IMR-90 (cell line): Measurements from ENCODE around the gene PAEP. TPM values are rescaled to one million over a fixed set of nuclear protein-coding genes. Genes with fewer than 3 reads are reported as not detected.

Experiments
- ATAC-seq: fragments of 200-7000 bp; cut with Tn5 transposase; 2 replicates; pipeline ENCODE4 v1.9.1; 2020; ENCODE audit warnings: low read depth, mild to moderate bottlenecking, moderate library complexity
- BruUV-seq: library from RNA; stranded (reverse); fragments of 400-500 nt; replicated peaks from 2 replicates; lab custom pipeline; 2021; lab: Mats Ljungman, UMichigan
- CTCF ChIA-PET: fragments of 300-600 bp; formaldehyde crosslinking; extraction: SDS; loops from one replicate; lab custom pipeline; 2021; ENCODE audit warnings: antibody characterized with exemption; lab: Yijun Ruan, JAX
- POLR2A ChIA-PET: fragments of 300-600 bp; sonication (Branson Sonifier 250); formaldehyde crosslinking; loops from one replicate; lab custom pipeline; 2022; ENCODE audit warnings: antibody characterized with exemption; ENCODE audit not compliant: unreplicated experiment; lab: Charles Lee
- DNase-seq: peaks from one replicate; pipeline ENCODE4 v3.0.0; 2013
- H2AFZ ChIP-seq: replicated peaks from 2 replicates; pipeline ENCODE3; 2013; ENCODE audit warnings: low read length, mild to moderate bottlenecking; ENCODE audit not compliant: poor library complexity
- H2AK5ac ChIP-seq: 2 replicates; pipeline ENCODE4 v1.6.1; 2013; ENCODE audit warnings: low read depth, low read length, inconsistent platforms
- H2AK9ac ChIP-seq: replicated peaks from 2 replicates; pipeline ENCODE3; 2013; ENCODE audit warnings: mild to moderate bottlenecking, low read depth, low read length, moderate library complexity; ENCODE audit not compliant: poor library complexity
- H2BK120ac ChIP-seq: 2 replicates; pipeline ENCODE4 v1.6.1; 2013; ENCODE audit warnings: low read depth, low read length, inconsistent platforms
- H2BK15ac ChIP-seq: 3 replicates; pipeline ENCODE4 v1.6.1; 2013; ENCODE audit warnings: low read depth, low read length, inconsistent platforms
- H2BK20ac ChIP-seq: 2 replicates; pipeline ENCODE4 v1.6.1; 2013; ENCODE audit warnings: low read depth, mild to moderate bottlenecking, inconsistent platforms, low read length, moderate library complexity
- H2BK5ac ChIP-seq: 2 replicates; pipeline ENCODE4 v1.6.1; 2013; ENCODE audit warnings: mild to moderate bottlenecking, low read depth, low read length, inconsistent platforms; ENCODE audit not compliant: poor library complexity, severe bottlenecking
- H3K14ac ChIP-seq: replicated peaks from 2 replicates; pipeline ENCODE4 v1.6.1; 2013; ENCODE audit warnings: low read depth, low read length, inconsistent platforms
- H3K18ac ChIP-seq: 2 replicates; pipeline ENCODE4 v1.6.1; 2013; ENCODE audit warnings: low read depth, low read length, control low read depth
- H3K23ac ChIP-seq: 2 replicates; pipeline ENCODE4 v1.6.1; 2013; ENCODE audit warnings: low read depth, low read length, inconsistent platforms
- H3K27ac ChIP-seq: 2 replicates; pipeline ENCODE4 v1.5.1; 2013; ENCODE audit warnings: mild to moderate bottlenecking, control low read depth, low read length; ENCODE audit not compliant: insufficient read depth
- H3K27me3 ChIP-seq: 2 replicates; pipeline ENCODE4 v1.6.1; 2013; ENCODE audit warnings: low read length; ENCODE audit not compliant: control insufficient read depth, insufficient read depth
- H3K36me3 ChIP-seq: 2 replicates; pipeline ENCODE4 v1.6.1; 2013; ENCODE audit warnings: low read length, mixed read lengths; ENCODE audit not compliant: control insufficient read depth, insufficient read depth
- H3K4ac ChIP-seq: 2 replicates; pipeline ENCODE4 v1.6.1; 2013; ENCODE audit warnings: low read depth, low read length, inconsistent platforms
- H3K4me1 ChIP-seq: 2 replicates; pipeline ENCODE4 v1.6.1; 2013; ENCODE audit warnings: low read length, mixed read lengths; ENCODE audit not compliant: control insufficient read depth, insufficient read depth
- H3K4me2 ChIP-seq: 2 replicates; pipeline ENCODE4 v1.6.1; 2013; ENCODE audit warnings: low read depth, mild to moderate bottlenecking, control low read depth, low read length, moderate library complexity
- H3K4me3 ChIP-seq: 2 replicates; pipeline ENCODE4 v1.5.1; 2013; ENCODE audit warnings: low read depth, mild to moderate bottlenecking, control low read depth, low read length, moderate library complexity; ENCODE audit not compliant: insufficient read depth
- H3K56ac ChIP-seq: 2 replicates; pipeline ENCODE4 v1.6.1; 2013; ENCODE audit warnings: low read length, inconsistent platforms; ENCODE audit not compliant: insufficient read depth; ENCODE audit errors: extremely low read depth
- H3K79me1 ChIP-seq, 2 experiments: 2 replicates each; pipeline ENCODE4 v1.6.1; 2013; ENCODE audit warnings: low read length in 2 of 2, inconsistent platforms in 1 of 2, low read depth in 1 of 2
- H3K9ac ChIP-seq: 2 replicates; pipeline ENCODE4 v1.6.1; 2013; ENCODE audit warnings: low read depth, low read length, control low read depth
- H3K9me1 ChIP-seq: 2 replicates; pipeline ENCODE4 v1.6.1; 2013; ENCODE audit warnings: low read length, inconsistent platforms; ENCODE audit not compliant: insufficient read depth
- H3K9me3 ChIP-seq: 2 replicates; pipeline ENCODE4 v1.6.1; 2013; ENCODE audit warnings: low read length; ENCODE audit not compliant: control insufficient read depth, insufficient read depth
- H4K20me1 ChIP-seq: 2 replicates; pipeline ENCODE4 v1.6.1; 2013; ENCODE audit warnings: low read length, inconsistent platforms; ENCODE audit not compliant: insufficient read depth
- H4K5ac ChIP-seq: 2 replicates; pipeline ENCODE4 v1.6.1; 2013; ENCODE audit warnings: mild to moderate bottlenecking, low read depth, low read length, control low read depth
- H4K8ac ChIP-seq, 2 experiments: 2 replicates each; pipeline ENCODE4 v1.6.1; 2013; ENCODE audit warnings: low read depth in 2 of 2, low read length in 2 of 2, control low read depth in 1 of 2, inconsistent platforms in 1 of 2
- H4K91ac ChIP-seq: 2 replicates; pipeline ENCODE4 v1.6.1; 2013; ENCODE audit warnings: low read depth, low read length, inconsistent platforms; ENCODE audit not compliant: insufficient read depth
- BHLHE40 ChIP-seq: fragments of 150-350 bp; IDR thresholded peaks from 2 replicates; pipeline ENCODE4 v1.6.1; 2016; ENCODE audit warnings: mild to moderate bottlenecking, low read depth, low read length
- MAFK ChIP-seq: IDR thresholded peaks from 2 replicates; pipeline ENCODE4 v1.6.1; 2012; ENCODE audit warnings: low read depth, low read length, improper control_type of control experiment
- MAZ ChIP-seq: IDR thresholded peaks from 2 replicates; pipeline ENCODE4 v1.6.1; 2012; ENCODE audit warnings: low read depth, mild to moderate bottlenecking, low read length, improper control_type of control experiment, moderate library complexity, borderline replicate concordance
- MXI1 ChIP-seq: IDR thresholded peaks from 2 replicates; pipeline ENCODE4 v1.6.1; 2012; ENCODE audit warnings: low read depth, mild to moderate bottlenecking, low read length, moderate library complexity, borderline replicate concordance
- NFE2L2 ChIP-seq: fragments of 150-350 bp; IDR thresholded peaks from 2 replicates; pipeline ENCODE4 v1.6.1; 2016; ENCODE audit warnings: low read depth, mild to moderate bottlenecking, low read length
- POLR2A ChIP-seq: IDR thresholded peaks from 2 replicates; pipeline ENCODE4 v1.6.1; 2012; ENCODE audit warnings: mild to moderate bottlenecking, low read depth, low read length
- RCOR1 ChIP-seq: IDR thresholded peaks from 2 replicates; pipeline ENCODE4 v1.6.1; 2012; ENCODE audit warnings: mild to moderate bottlenecking, low read length, improper control_type of control experiment; ENCODE audit not compliant: insufficient replicate concordance
- WGBS, 2 experiments: methylation state at CpG; one replicate each; pipeline versions ENCODE4 v1.1.5 to v1.1.7; 2013; ENCODE audit warnings: missing lambda C conversion rate in 2 of 2; ENCODE audit not compliant: insufficient read length in 1 of 2; ENCODE audit errors: extremely low coverage in 2 of 2; 5-methylcytosine and 5-hydroxymethylcytosine counted together
- dilution Hi-C: fragments of 300-500 bp; cut with HindIII; formaldehyde crosslinking; loops from one replicate; pipeline ENCODE4 v1.14.3; 2018; ENCODE audit warnings: low sequenced_read_pairs; ENCODE audit not compliant: unreplicated experiment
- in situ Hi-C: fragments of 300-500 bp; cut with MboI; formaldehyde crosslinking; loops from 3 replicates; pipeline ENCODE4 v1.14.3; 2019; ENCODE audit warnings: low sequenced_read_pairs, inconsistent platforms, mixed read lengths
- intact Hi-C: fragments of 100-400 bp; cut with micrococcal nuclease; formaldehyde crosslinking; loops from 2 replicates; pipeline ENCODE4 v1.10.0; 2022
- polyA plus RNA-seq, 3 experiments: library from polyadenylated mRNA; depleted of rRNA; stranded (reverse); fragments of >200 nt; gene quantifications; 2 replicates each; pipeline ENCODE4 v1.2.3, GENCODE V29; 2012; ENCODE audit warnings: low replicate concordance in 1 of 3
- total RNA-seq: library from RNA; depleted of rRNA; stranded (reverse); fragments of >200 nt; gene quantifications from 2 replicates; pipeline ENCODE4 v1.2.3, GENCODE V29; 2012

The PAEP gene
- total and polyA plus RNA-seq, 2 of the 4 experiments (the other 2 are of a cell fraction), result not detected

GRCh38 chr9:135512241-135512603 lies 49.3 kb upstream of the PAEP start:
- CTCF ChIA-PET, result no interaction called here
- ATAC-seq (no peak), DNase-seq (no peak)
- no peak overlapping the region for H2AK5ac ChIP-seq
- intact Hi-C loops (no loop called here), in situ Hi-C loops (no loop called here), dilution Hi-C loops (no loop called here)
- no peak overlapping the region for H4K91ac ChIP-seq
- H2BK5ac ChIP-seq, result no peak overlapping the region
- H3K4me3 ChIP-seq, result no peak overlapping the region
- no peak overlapping the region for H2BK120ac ChIP-seq
- H3K27me3 ChIP-seq, result peaks cover 2% of the 10 kb centered on the region; the same call in 1 of the 2 replicates
- POLR2A ChIA-PET, result no interaction called here
- H3K9me3 ChIP-seq, result no peaks in the 10 kb centered on the region
- TF ChIP-seq MAZ, result no peak
- no peak for TF ChIP-seq MXI1
- TF ChIP-seq POLR2A, result no peak
- no peak for TF ChIP-seq NFE2L2
- TF ChIP-seq BHLHE40, result no peak
- TF ChIP-seq MAFK, result no peak
- no peak for TF ChIP-seq RCOR1
- no peak overlapping the region for H3K14ac ChIP-seq
- H3K18ac ChIP-seq, result no peak overlapping the region
- no peak overlapping the region for H4K5ac ChIP-seq
- 34% methylated on average over 4 of the region's 10 CpGs; no CpG with 5 or more reads in 1 of the 2 experiments for whole genome bisulfite sequencing, 2 experiments
- H2BK15ac ChIP-seq, result no peak overlapping the region
- no peak overlapping the region for H3K9ac ChIP-seq
- no peak overlapping the region for H4K8ac ChIP-seq
- H2AK9ac ChIP-seq, result no peak overlapping the region
- no peaks in the 10 kb centered on the region for H3K79me1 ChIP-seq
- H3K27ac ChIP-seq, result no peak overlapping the region
- no peaks in the 10 kb centered on the region for H3K9me1 ChIP-seq
- H3K56ac ChIP-seq, result no peak overlapping the region
- no peak overlapping the region for H3K23ac ChIP-seq
- no peak overlapping the region for H2BK20ac ChIP-seq
- no peak overlapping the region for H3K4me2 ChIP-seq
- no peaks in the 10 kb centered on the region for H3K4me1 ChIP-seq
- no TSS peak for BruUV-seq
- no peak overlapping the region for H3K4ac ChIP-seq
- H4K20me1 ChIP-seq, result no peaks in the 10 kb centered on the region
- H2AFZ ChIP-seq, result peak overlapping the region; percentile 11
- no peaks in the 10 kb centered on the region for H3K36me3 ChIP-seq
